Measurements from ENCODE around the gene MBD1.
A peak's percentile ranks its signal among the peaks of the same experiment; 100 is the strongest.

The MBD1 gene

GRCh38 chr18:50283469-50284209 is 2.3 kb upstream of the MBD1 start:
- no peaks in the 10 kb centered on the region for H3K27me3 Mint-ChIP-seq
- H3K4me3 Mint-ChIP-seq: peak overlapping the region in 1 of 2 donors; percentile 2
- no peak overlapping the region for H3K27ac Mint-ChIP-seq
- DNase-seq (no peak), ATAC-seq (no peak)
- H3K9me3 Mint-ChIP-seq: no peaks in the 10 kb centered on the region
- peaks cover 67% of the 10 kb centered on the region for H3K4me1 Mint-ChIP-seq

- H3K4me3 Mint-ChIP-seq: peak overlapping the region; percentile 38 to 99
- H3K9me3 Mint-ChIP-seq: no peaks in the 10 kb centered on the region
- peak overlapping the region in 1 of 2 donors; percentile 61 for H3K27ac Mint-ChIP-seq
- H3K4me1 Mint-ChIP-seq: peaks cover 67% of the 10 kb centered on the region
- ATAC-seq (no peak), DNase-seq (no peak)
- H3K27me3 Mint-ChIP-seq: no peaks in the 10 kb centered on the region
Observed at GRCh38 chr18:50282521-50283335, 1.4 kb upstream of the MBD1 start.

GRCh38 chr18:50281972-50282520 is 723 bp upstream of the MBD1 start:
- Mint-ChIP-seq H3K27me3 (no peaks in the 10 kb centered on the region), H3K4me3 (peak overlapping the region; percentile 94 to 99), H3K4me1 (peaks cover 65% of the 10 kb centered on the region), H3K27ac (peak overlapping the region; percentile 94 to 98), H3K9me3 (no peaks in the 10 kb centered on the region)
- DNase-seq: no peak
- no peak for ATAC-seq

- Mint-ChIP-seq H3K9me3 (no peaks in the 10 kb centered on the region), H3K4me1 (peaks cover 52% of the 10 kb centered on the region), H3K4me3 (peak overlapping the region; percentile 94 to 99), H3K27me3 (no peaks in the 10 kb centered on the region), H3K27ac (peak overlapping the region; percentile 94 to 98)
- ATAC-seq (no peak), DNase-seq (no peak)
Observed at GRCh38 chr18:50280707-50281294, 522 bp downstream of the MBD1 start.

GRCh38 chr18:50279752-50280151 is 1.6 kb downstream of the MBD1 start:
- peak overlapping the region in 1 of 2 donors; percentile 71 for H3K27ac Mint-ChIP-seq
- H3K4me3 Mint-ChIP-seq: peak overlapping the region; percentile 94 to 99
- H3K4me1 Mint-ChIP-seq: peaks cover 47% of the 10 kb centered on the region
- no peak for DNase-seq
- H3K9me3 Mint-ChIP-seq: no peaks in the 10 kb centered on the region
- ATAC-seq: no peak
- no peaks in the 10 kb centered on the region for H3K27me3 Mint-ChIP-seq

GRCh38 chr18:50277942-50278341 is 3.4 kb downstream of the MBD1 start:
- H3K4me3 Mint-ChIP-seq: no peak overlapping the region
- no peak overlapping the region for H3K27ac Mint-ChIP-seq
- H3K9me3 Mint-ChIP-seq: no peaks in the 10 kb centered on the region
- ATAC-seq (no peak), DNase-seq (no peak)
- H3K4me1 Mint-ChIP-seq: peaks cover 39% of the 10 kb centered on the region
- no peaks in the 10 kb centered on the region for H3K27me3 Mint-ChIP-seq

- ATAC-seq: no peak
- H3K27me3 Mint-ChIP-seq: no peaks in the 10 kb centered on the region
Observed at GRCh38 chr18:50276452-50276851, 4.9 kb downstream of the MBD1 start.

GRCh38 chr18:50275503-50276036 is 5.8 kb downstream of the MBD1 start:
- Mint-ChIP-seq H3K27me3 (no peaks in the 10 kb centered on the region), H3K27ac (peak overlapping the region in 1 of 2 donors; percentile 76), H3K9me3 (no peaks in the 10 kb centered on the region), H3K4me1 (peaks cover 19% of the 10 kb centered on the region), H3K4me3 (no peak overlapping the region)
- ATAC-seq: no peak
- no peak for DNase-seq

More at GRCh38 chr18:50276452-50276851, 4.9 kb downstream of the MBD1 start:
- H3K9me3 Mint-ChIP-seq: no peaks in the 10 kb centered on the region
- H3K27ac Mint-ChIP-seq: peak overlapping the region in 1 of 2 donors; percentile 23
- no peak for DNase-seq
- peaks cover 26% of the 10 kb centered on the region for H3K4me1 Mint-ChIP-seq
- H3K4me3 Mint-ChIP-seq: no peak overlapping the region

GRCh38 chr18:50274941-50275340 is 6.4 kb downstream of the MBD1 start:
- DNase-seq: no peak
- Mint-ChIP-seq H3K27ac (peak overlapping the region in 1 of 2 donors; percentile 14), H3K27me3 (no peaks in the 10 kb centered on the region), H3K4me1 (peaks cover 13% of the 10 kb centered on the region), H3K9me3 (no peaks in the 10 kb centered on the region), H3K4me3 (no peak overlapping the region)
- ATAC-seq: no peak

- peak overlapping the region in 1 of 2 donors; percentile 34 for H3K27ac Mint-ChIP-seq
- H3K27me3 Mint-ChIP-seq: no peaks in the 10 kb centered on the region
- DNase-seq: no peak
- H3K4me3 Mint-ChIP-seq: no peak overlapping the region
- no peaks in the 10 kb centered on the region for H3K9me3 Mint-ChIP-seq
- ATAC-seq: no peak
- peaks cover 4% of the 10 kb centered on the region for H3K4me1 Mint-ChIP-seq
Observed at GRCh38 chr18:50274044-50274442, 7.3 kb downstream of the MBD1 start.

GRCh38 chr18:50273203-50274043 is 7.9 kb downstream of the MBD1 start:
- Mint-ChIP-seq H3K27me3 (no peaks in the 10 kb centered on the region), H3K9me3 (no peaks in the 10 kb centered on the region), H3K27ac (peak overlapping the region in 1 of 2 donors; percentile 34), H3K4me3 (no peak overlapping the region), H3K4me1 (peaks cover 4% of the 10 kb centered on the region)
- DNase-seq (no peak), ATAC-seq (no peak)

GRCh38 chr18:50272568-50272967 is 8.8 kb downstream of the MBD1 start:
- peaks cover 13% of the 10 kb centered on the region for H3K4me1 Mint-ChIP-seq
- no peak overlapping the region for H3K4me3 Mint-ChIP-seq
- H3K9me3 Mint-ChIP-seq: no peaks in the 10 kb centered on the region
- no peaks in the 10 kb centered on the region for H3K27me3 Mint-ChIP-seq
- DNase-seq (no peak), ATAC-seq (no peak)
- H3K27ac Mint-ChIP-seq: no peak overlapping the region

GRCh38 chr18:50268022-50268747 is 13.1 kb downstream of the MBD1 start:
- Mint-ChIP-seq H3K27ac (peak overlapping the region in 1 of 2 donors; percentile 64), H3K9me3 (no peaks in the 10 kb centered on the region), H3K27me3 (no peaks in the 10 kb centered on the region), H3K4me3 (peak overlapping the region; percentile 64 to 84), H3K4me1 (peaks cover 33% of the 10 kb centered on the region)
- DNase-seq: peak; percentile 84 to 86
- ATAC-seq: peak; percentile 86

- no peaks in the 10 kb centered on the region for H3K27me3 Mint-ChIP-seq
Observed at GRCh38 chr18:50266248-50266704, 15.0 kb downstream of the MBD1 start, which contains the start of gene CFAP53. Gene CFAP53 (minus strand): TSS chr18:50266495. CDS start chr18:50266404, 91 bp downstream.

More at GRCh38 chr18:50266248-50266704, 15.0 kb downstream of the MBD1 start, which contains the start of gene CFAP53:
- Mint-ChIP-seq H3K27ac (peak within 1 kb of the TSS; percentile 81 to 97), H3K4me1 (peaks cover 33% of the 10 kb centered on the region), H3K9me3 (no peaks in the 10 kb centered on the region), H3K4me3 (peak within 1 kb of the TSS; percentile 79 to 86)
- DNase-seq (peak; percentile 80 to 90), ATAC-seq (peak; percentile 93)
